Activated T-helper 1 cell treated with anti-CD3 and anti-CD28 coated beads, Interleukin-2, amount 50 U/mL, for 16 hours (primary cell): ENCODE data around the gene ALG6.
A peak's percentile ranks its signal among the peaks of the same experiment; 100 is the strongest.

Experiments
- DNase-seq, 2 donors: peaks; one replicate each; pipeline ENCODE4 v3.0.0-alpha.2; 2020; ENCODE audit warnings: low read depth in 1 of 2, low spot score in 1 of 2

ALG6 gene

GRCh38 chr1:63367215-63368103 is at the start of gene ALG6:
TSS of gene ALG6 (plus strand) at chr1:63367627. CDS start at chr1:63370978, 3,351 bp downstream.
- peak; percentile 76 to 91 for DNase-seq

- no peak for DNase-seq
Measured at GRCh38 chr1:63317817-63318152, 49.6 kb upstream of the ALG6 start.

DNA sequence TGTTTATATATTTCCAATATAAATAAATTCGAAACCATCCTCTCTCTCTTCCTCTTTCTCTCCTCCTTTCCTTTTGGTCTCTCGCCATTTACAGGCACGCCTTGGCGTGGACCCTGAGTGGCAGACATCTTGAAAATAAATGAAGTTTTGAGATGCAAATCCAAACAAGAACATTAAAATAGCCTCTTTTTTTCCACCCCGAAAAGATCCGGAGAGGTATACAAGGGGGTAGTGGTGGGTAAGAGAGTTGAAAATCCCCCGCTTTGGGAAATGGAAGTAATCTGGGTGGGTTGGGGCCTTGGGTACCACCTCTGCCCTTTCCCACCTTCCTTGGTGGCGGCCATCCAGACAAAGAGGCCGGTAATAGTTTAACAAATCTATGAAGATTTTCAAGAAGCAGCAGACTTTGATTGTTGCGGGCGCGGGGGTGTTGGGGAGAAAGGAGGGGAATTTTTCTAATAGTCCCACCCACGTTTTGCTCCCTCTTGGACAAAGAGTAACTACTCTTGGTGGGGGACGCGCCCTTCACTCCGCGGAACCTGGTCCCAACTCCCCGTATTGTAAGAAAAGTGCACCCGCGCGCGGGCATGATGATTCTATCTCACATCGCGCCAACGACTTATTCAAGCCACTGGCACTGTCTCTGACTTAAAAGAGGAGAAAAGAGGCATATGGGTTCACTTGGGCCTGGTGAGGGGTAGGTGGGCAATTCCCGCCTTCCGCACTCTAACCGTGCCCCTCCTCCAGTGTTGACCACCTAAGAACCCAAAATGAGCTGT is 49.0 kb upstream of the ALG6 start:
- DNase-seq: no peak

GRCh38 chr1:63319046-63320021 is 48.1 kb upstream of the ALG6 start:
- no peak for DNase-seq

DNA sequence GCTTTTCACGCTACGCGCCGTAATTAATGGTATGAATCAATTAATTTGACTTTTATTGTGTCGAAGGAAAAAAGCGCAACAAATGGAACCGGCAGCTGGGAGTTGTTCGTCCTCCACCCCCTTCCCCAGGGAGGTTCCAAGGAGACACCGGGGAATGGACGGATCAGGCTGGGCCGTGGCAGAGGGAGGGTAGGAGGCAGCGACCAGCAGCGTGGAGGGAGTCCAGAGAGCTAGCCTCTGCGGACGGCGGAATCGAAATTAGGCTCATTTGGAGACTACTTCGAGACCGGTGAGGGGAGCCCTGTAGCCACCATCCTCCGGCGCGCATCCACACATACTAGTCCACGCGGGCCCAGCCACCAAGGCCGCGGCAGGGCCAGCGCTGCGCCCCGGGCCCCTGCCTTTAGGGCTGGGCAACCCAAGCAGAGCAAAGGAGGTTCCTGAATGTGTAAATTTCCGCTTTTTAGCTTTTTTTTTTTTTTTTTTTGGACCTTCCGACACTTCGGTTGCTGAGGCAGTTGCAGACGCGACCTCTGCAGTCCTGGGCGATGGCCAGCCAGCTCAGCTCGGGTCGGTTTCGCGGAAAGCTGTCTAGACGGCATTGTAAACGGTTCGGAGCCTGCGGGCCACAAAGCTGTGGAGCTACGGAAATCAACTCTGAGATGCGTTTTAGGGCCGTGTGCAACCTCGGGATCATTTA is 47.3 kb upstream of the ALG6 start:
- no peak for DNase-seq

DNA sequence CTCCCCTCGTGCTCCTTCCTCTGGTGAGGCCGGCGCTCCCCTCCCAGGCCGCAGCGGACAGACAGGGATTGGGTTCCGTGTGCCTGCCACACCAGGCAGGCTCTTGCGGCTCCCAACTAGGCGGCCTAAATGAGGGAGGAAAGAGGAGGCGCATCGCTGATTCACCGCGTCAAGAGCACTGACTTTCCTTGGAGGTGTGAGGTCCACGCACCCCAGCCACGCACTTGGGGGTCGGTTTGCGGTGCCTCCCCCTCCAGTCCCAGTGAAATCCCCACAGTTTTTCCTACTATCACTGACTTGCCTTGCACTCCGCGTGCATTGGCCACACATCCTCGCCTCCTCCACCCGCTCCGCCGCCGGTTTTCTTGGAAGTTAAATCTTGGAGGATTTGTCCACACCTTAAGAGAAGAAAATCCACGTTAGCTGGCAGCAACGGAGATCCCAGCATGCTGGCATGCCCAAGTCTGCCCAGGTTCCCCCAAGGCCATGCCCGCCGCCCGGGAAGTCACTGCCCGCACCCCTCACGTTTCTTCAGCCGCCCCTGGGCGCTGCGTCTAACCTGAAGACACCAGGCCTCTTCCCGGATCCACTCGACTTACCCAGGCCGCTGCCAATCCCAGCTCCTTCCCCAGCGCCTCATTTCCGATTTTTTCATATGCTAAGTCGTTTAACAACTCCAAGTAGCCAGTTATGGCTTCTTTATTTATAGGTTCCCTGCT is 46.2 kb upstream of the ALG6 start:
- no peak for DNase-seq

- DNase-seq: no peak
Measured at GRCh38 chr1:63321785-63322113, 45.7 kb upstream of the ALG6 start.

- DNase-seq: no peak
Measured at GRCh38 chr1:63322114-63322943, 45.1 kb upstream of the ALG6 start, which contains the start of gene FOXD3. TSS of gene FOXD3 (plus strand) at chr1:63322567. CDS start at chr1:63323059, 492 bp downstream.

- peak in 1 of 2 donors; percentile 23 for DNase-seq
Measured at GRCh38 chr1:63322944-63323864, 44.2 kb upstream of the ALG6 start.

- DNase-seq: no peak
Measured at GRCh38 chr1:63323865-63324778, 43.3 kb upstream of the ALG6 start.

DNA sequence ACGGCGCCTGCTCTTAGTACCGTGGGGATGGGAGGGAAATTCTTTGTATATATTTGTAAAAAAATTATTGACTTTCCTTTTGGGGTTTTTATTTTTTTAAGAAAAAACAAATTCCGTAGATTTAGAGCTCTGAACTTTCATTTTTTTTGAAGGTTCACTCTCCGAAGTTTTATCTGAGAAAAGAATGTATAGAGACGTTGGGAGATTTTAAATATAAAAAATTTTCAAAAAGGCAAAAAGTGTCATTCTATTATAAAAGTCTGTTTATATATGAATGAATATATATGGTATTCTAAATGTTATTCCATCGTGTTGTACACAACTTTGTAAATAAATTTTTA is 42.7 kb upstream of the ALG6 start:
- DNase-seq: no peak

GRCh38 chr1:63325279-63325985 is 42.0 kb upstream of the ALG6 start:
- DNase-seq: no peak

GRCh38 chr1:63326106-63326472 is 41.3 kb upstream of the ALG6 start:
- no peak for DNase-seq

GRCh38 chr1:63326473-63327380 is 40.7 kb upstream of the ALG6 start:
- DNase-seq: no peak

DNA sequence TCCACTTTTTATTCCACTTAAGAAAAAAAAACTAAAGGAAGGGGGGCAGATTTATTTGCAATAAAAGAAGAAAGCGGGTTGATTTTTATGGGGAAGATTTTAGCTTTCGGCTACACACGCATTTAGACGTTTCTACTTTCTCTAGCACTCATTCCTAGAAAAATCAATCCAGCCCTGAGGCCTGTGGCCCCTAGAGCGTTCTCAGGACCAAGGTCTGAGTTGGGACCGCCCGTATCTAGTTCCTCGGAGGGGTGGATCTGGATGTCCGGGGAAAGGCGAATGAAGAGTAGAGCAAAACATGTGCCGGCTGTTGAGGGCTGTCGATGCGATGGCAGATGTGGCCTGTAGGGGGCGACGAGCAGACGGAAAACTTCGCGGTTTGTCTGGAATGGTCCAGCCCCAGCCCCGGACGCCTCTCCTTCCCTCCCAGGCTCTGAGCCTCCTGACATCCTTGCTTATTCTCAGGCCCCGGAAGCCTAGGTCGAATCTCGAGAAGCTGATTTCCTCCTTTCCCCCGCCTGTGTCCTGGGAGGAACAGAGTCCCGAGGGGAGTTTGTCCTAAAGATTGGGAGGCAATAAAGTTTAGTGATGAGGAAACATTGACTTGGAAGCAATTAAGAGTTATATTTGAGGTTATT is 39.9 kb upstream of the ALG6 start:
- DNase-seq: no peak
